ENCODE results near the gene ENO3.
A peak's percentile ranks its signal among the peaks of the same experiment; 100 is the strongest.
"Not testable (repeated sequence)": the region's sequence is repeated elsewhere in the genome, so short reads cannot be mapped to it uniquely, and the experiment has no call there.

ENO3 gene

GRCh38 chr17:4950746-4951204 lies at the start of gene ENO3:
Gene ENO3 (plus strand): TSS chr17:4951119. CDS start chr17:4951830, 711 bp downstream.
- TF ChIP-seq, protein P1, sequence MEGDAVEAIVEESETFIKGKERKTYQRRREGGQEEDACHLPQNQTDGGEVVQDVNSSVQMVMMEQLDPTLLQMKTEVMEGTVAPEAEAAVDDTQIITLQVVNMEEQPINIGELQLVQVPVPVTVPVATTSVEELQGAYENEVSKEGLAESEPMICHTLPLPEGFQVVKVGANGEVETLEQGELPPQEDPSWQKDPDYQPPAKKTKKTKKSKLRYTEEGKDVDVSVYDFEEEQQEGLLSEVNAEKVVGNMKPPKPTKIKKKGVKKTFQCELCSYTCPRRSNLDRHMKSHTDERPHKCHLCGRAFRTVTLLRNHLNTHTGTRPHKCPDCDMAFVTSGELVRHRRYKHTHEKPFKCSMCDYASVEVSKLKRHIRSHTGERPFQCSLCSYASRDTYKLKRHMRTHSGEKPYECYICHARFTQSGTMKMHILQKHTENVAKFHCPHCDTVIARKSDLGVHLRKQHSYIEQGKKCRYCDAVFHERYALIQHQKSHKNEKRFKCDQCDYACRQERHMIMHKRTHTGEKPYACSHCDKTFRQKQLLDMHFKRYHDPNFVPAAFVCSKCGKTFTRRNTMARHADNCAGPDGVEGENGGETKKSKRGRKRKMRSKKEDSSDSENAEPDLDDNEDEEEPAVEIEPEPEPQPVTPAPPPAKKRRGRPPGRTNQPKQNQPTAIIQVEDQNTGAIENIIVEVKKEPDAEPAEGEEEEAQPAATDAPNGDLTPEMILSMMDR (IDR thresholded peaks at IDR 0.05; ENCODE audit: low read depth, low read length, missing control alignments) = no peak
- no peak for DNase-seq (ENCODE audit: low read depth)
- peak within 1 kb of the TSS; percentile 93 for H3K4me3 ChIP-seq (ENCODE audit: low read depth, low read length)

GRCh38 chr17:4901648-4902344 lies 49.1 kb upstream of the ENO3 start:
- TF ChIP-seq, protein P1 (IDR thresholded peaks at IDR 0.05; ENCODE audit: low read depth, low read length, missing control alignments) = no peak
- no peak for DNase-seq (ENCODE audit: low read depth)
- no peak overlapping the region for H3K4me3 ChIP-seq (ENCODE audit: low read depth, low read length)

GRCh38 chr17:4902540-4902939 lies 48.4 kb upstream of the ENO3 start:
- no peak for DNase-seq (ENCODE audit: low read depth)
- TF ChIP-seq, protein P1 (IDR thresholded peaks at IDR 0.05; ENCODE audit: low read depth, low read length, missing control alignments) = no peak
- no peak overlapping the region for H3K4me3 ChIP-seq (ENCODE audit: low read depth, low read length)

DNA sequence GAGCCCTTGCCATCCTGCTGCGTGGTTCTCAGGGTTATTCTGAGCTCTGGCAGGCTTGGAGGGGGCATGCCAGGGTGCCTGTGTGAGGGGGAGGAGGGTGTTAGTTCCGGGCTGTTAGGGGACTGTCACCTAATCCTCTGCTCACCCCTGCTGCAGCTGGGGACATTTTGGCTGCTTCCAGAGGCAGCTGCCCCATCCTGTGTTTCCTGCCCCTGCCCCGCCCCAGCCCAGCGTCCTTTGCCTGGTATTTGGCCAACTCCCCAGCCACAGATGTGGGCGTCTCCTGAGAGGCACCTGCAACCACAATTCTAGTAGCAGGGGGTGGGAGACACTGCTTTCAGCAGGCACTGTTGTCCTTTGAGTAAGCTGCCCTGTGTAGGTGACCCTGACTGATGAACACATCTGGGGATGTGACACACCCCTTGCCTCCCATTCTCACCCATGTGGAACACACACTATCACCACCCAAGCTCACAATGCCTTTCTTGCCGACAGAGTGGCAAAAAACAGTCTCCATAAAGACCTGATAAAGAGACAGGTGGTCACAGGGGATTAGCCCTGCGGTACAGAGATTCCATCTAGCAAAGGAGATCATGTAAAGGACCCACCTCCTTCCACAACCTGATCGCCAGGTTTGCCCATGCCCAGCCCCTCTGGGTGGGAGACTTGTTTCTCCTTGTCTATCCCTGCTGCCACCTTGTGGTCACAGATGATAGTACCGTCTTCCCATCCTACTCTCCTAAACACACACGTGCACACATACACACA lies 47.7 kb upstream of the ENO3 start, which contains the start of gene CHRNE:
Gene CHRNE, minus strand, starts transcription at position 48 of the 768 bp plus-strand sequence. Its CDS starts 35 bp downstream, at position 13.
- DNase-seq (ENCODE audit: low read depth) = peak; percentile 64
- TF ChIP-seq, protein P1 (IDR thresholded peaks at IDR 0.05; ENCODE audit: low read depth, low read length, missing control alignments) = peak; percentile 87
- H3K4me3 ChIP-seq (ENCODE audit: low read depth, low read length) = no peak within 1 kb of the TSS

GRCh38 chr17:4906642-4907041 lies 44.3 kb upstream of the ENO3 start:
- not testable (repeated sequence) for H3K4me3 ChIP-seq (ENCODE audit: low read depth, low read length); DNase-seq (ENCODE audit: low read depth)

GRCh38 chr17:4908301-4908700 lies 42.6 kb upstream of the ENO3 start:
- TF ChIP-seq, protein P1 (IDR thresholded peaks at IDR 0.05; ENCODE audit: low read depth, low read length, missing control alignments) = no peak
- DNase-seq (ENCODE audit: low read depth) = no peak
- H3K4me3 ChIP-seq (ENCODE audit: low read depth, low read length) = no peak overlapping the region

DNA sequence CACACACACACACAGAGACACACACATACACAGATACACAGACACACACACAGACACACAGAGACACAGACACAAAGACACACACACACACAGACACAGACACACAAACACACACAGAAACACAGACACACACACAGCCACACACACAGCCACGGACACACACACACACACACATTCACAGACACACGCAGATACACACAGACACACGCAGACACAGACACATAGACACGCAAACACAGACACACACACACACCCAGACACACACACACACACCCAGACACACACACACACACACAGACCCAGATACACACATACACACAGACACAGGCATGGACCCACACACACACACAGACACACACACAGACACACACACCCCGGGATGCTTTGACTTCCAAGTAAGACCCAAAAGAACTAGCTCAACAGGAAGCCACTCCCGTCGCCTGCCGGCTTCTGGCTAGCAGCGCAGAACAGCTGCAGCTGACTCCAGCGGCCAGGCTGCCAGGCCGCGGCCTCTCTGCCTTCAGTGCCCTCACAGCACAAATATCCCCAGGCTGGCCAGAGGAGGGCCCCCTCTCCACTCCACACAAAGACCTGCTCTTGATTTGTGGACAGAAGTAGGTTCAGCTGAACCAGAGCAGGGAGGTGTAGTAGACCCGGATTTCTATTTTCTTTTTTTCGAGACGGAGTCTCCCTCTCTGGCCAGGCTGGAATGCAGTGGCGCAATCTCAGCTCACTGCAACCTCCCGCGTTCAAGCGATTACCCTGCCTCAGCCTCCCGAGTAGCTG lies 42.0 kb upstream of the ENO3 start:
- TF ChIP-seq, protein P1 (IDR thresholded peaks at IDR 0.05; ENCODE audit: low read depth, low read length, missing control alignments) = peak; percentile 76
- no peak overlapping the region for H3K4me3 ChIP-seq (ENCODE audit: low read depth, low read length)
- peak; percentile 37 for DNase-seq (ENCODE audit: low read depth)

Data from GM12864 (cell line).